ENCODE measurements around the gene RPL9.
"Not testable (repeated sequence)": the region's sequence is repeated elsewhere in the genome, so short reads cannot be mapped to it uniquely, and the experiment has no call there.

Gene RPL9

GRCh38 chr4:39415678-39416283 is 42.9 kb downstream of the RPL9 start:
- no peak for DNase-seq

DNA sequence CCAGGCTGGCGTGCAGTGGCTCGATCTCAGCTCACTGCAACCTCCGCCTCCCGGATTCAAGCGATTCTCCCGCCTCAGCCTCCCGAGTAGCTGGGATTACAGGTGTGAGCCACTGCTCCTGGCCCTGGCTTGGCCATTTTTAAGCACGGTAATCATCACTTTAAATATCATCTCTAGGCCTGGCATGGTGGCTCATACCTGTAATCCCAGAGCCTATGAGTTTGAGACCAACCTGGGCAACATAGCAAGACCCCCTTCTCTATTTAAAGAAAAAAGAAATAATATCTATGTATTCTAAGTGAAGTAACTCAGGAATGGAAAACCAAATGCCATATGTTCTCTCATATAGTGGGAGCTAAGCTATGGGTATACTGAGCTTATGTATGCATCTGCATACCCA is 47.2 kb downstream of the RPL9 start:
- DNase-seq: not testable (repeated sequence)

DNA sequence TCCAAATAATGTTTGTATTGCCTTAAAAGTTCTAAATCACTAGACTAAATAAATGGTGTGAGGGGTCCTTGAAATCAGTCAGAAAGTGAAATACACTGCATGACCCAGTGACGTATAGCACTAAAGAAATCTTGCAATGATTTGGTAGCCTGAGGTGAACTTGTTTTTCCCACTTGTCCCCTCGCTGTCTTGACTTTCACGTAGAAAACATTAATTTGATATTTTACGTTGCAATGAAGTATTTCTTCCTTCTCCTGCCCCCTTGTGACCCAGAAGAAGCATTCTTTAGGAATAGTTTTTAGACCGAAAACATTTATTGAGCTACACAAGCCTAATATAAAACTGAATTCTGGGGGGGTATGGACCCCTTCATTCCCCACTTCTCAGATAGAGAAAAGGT is 48.3 kb downstream of the RPL9 start:
- peak; percentile 32 for DNase-seq

DNA sequence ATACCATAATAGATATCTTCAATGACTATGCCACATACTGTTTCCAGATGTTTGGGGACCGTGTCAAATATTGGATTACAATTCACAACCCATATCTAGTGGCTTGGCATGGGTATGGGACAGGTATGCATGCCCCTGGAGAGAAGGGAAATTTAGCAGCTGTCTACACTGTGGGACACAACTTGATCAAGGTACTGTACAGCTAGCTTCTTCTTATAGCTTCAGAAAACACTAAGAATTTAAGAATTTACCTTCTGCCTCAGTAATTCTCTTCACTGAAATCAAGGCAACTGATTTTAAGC is 51.2 kb downstream of the RPL9 start:
- no peak for DNase-seq

DNA sequence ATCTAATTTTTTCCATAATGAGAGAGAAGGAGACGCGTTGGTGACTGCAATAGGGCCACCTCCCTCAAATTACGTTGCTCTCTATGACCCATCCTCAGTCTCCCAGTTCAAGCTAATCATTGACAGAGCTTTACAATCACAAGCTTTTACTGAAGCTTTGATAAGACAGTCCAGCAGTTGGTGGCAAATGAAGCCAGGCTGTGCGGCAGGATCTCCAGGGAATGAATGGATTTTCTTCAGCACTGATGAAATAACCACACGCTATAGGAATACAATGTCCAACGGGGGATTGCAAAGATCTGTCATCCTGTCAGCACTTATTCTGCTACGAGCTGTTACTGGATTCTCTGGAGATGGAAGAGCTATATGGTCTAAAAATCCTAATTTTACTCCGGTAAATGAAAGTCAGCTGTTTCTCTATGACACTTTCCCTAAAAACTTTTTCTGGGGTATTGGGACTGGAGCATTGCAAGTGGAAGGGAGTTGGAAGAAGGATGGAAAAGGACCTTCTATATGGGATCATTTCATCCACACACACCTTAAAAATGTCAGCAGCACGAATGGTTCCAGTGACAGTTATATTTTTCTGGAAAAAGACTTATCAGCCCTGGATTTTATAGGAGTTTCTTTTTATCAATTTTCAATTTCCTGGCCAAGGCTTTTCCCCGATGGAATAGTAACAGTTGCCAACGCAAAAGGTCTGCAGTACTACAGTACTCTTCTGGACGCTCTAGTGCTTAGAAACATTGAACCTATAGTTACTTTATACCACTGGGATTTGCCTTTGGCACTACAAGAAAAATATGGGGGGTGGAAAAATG is 51.7 kb downstream of the RPL9 start, which contains the start of gene KLB:
Gene KLB, plus strand, starts transcription at position 168 of the 821 bp plus-strand sequence. Its CDS starts 20 bp downstream, at position 188.
- DNase-seq: no peak

All from hematopoietic multipotent progenitor cell treated with erythropoietin and hydrocortisone succinate and interleukin-3 and kit ligand, for 4 days (in vitro differentiated cells).